T1000 (cell line): ENCODE results near the gene MAP3K5.

ENCODE experiments used
- DNase-seq: peaks from one replicate; lab custom pipeline; 2025; ENCODE audit warnings: mixed read lengths; lab: John Stamatoyannopoulos, UW

Gene MAP3K5

GRCh38 chr6:136683209-136683941, 108.9 kb downstream of the MAP3K5 start:
- DNase-seq: no peak

- DNase-seq: no peak
These were observed 110.0 kb downstream of the MAP3K5 start for GRCh38 chr6:136682292-136682691.

GRCh38 chr6:136677822-136678221, 114.5 kb downstream of the MAP3K5 start:
- no peak for DNase-seq

- no peak for DNase-seq
These were observed 114.9 kb downstream of the MAP3K5 start for GRCh38 chr6:136677344-136677743.

- no peak for DNase-seq
These were observed 116.2 kb downstream of the MAP3K5 start for GRCh38 chr6:136676075-136676474.

GRCh38 chr6:136673571-136673970, 118.7 kb downstream of the MAP3K5 start:
- DNase-seq: no peak

- no peak for DNase-seq
These were observed 120.1 kb downstream of the MAP3K5 start for GRCh38 chr6:136672144-136672543.

GRCh38 chr6:136669299-136669699, 123.0 kb downstream of the MAP3K5 start:
- no peak for DNase-seq

GRCh38 chr6:136668571-136668970, 123.7 kb downstream of the MAP3K5 start:
- no peak for DNase-seq

GRCh38 chr6:136666041-136666440, 126.2 kb downstream of the MAP3K5 start:
- DNase-seq: no peak

- DNase-seq: no peak
These were observed 129.7 kb downstream of the MAP3K5 start for GRCh38 chr6:136662347-136663237.

GRCh38 chr6:136660727-136661126, 131.6 kb downstream of the MAP3K5 start:
- DNase-seq: no peak

GRCh38 chr6:136659991-136660499, 132.2 kb downstream of the MAP3K5 start:
- DNase-seq: no peak

GRCh38 chr6:136658711-136659110, 133.6 kb downstream of the MAP3K5 start:
- DNase-seq: no peak

GRCh38 chr6:136657666-136658065, 134.6 kb downstream of the MAP3K5 start:
- no peak for DNase-seq

GRCh38 chr6:136656121-136656520, 136.2 kb downstream of the MAP3K5 start:
- DNase-seq: no peak

- DNase-seq: no peak
These were observed 136.8 kb downstream of the MAP3K5 start for GRCh38 chr6:136655239-136656014.

- DNase-seq: no peak
These were observed 138.2 kb downstream of the MAP3K5 start for GRCh38 chr6:136654086-136654485.

- DNase-seq: no peak
These were observed 139.6 kb downstream of the MAP3K5 start for GRCh38 chr6:136652656-136653055.

- DNase-seq: no peak
These were observed 140.3 kb downstream of the MAP3K5 start for GRCh38 chr6:136651982-136652381.

GRCh38 chr6:136647363-136647852, 144.9 kb downstream of the MAP3K5 start:
- no peak for DNase-seq

GRCh38 chr6:136646377-136646776, 145.9 kb downstream of the MAP3K5 start:
- no peak for DNase-seq
